HTERT RPE-1 (cell line): Measurements from ENCODE around the gene WNK2.

ENCODE experiments used
- in situ Hi-C: fragments of 300-500 bp; cut with MboI; formaldehyde crosslinking; loops from 4 replicates; pipeline ENCODE4 v1.14.3; 2020; ENCODE audit warnings: low sequenced_read_pairs

WNK2 gene

DNA sequence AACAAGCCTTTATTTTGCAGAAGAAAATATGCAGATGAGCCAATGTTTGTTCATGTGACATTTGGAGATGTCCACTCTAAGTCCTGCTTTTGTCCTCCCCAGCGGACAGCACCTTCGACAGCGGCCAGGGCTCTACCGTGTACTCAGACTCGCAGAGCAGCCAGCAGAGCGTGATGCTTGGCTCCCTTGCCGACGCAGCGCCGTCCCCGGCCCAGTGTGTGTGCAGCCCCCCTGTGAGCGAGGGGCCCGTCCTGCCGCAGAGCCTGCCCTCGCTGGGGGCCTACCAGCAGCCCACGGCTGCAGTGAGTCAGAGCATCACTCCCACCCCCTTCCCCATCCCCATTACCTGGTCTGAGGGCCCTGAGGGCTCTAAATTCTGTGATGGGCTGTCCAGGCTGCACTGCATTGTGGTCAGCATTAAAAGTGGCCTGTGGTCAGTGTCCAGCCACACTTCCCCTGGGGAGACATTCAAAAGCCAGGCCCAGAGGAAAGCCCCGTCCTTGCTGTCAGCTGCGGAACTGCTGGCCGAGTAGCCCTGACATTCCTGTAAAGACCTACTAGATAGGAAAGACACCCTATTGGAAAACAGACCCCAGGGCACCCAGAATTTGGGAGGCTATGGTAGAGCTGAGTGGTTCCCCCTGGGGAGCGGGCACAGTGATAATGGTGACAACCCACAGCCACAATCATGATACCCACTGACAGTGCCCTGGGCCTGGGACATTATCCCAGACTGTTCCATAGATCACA, 69.0 kb downstream of the WNK2 start:
- in situ Hi-C loops: no loop called here

DNA sequence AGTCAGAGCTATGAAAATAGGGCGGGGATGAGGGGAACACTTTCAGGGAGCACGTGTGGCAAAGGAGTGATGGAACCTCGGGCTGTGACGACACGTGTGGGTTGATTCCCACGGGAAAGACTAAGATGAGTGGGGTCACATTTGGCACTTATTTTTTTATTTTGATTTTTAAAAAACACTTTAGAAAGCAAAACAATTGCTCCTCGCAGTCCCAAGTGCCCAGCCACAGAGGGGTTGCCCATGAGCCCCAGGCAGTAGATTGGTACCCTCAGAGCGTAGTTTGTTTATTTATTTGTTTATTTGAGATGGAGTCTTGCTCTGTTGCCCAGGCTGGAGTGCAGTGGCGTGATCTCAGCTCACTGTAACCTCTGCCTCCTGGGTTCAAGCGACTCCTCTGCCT, 69.7 kb downstream of the WNK2 start:
- in situ Hi-C loops: no loop called here

DNA sequence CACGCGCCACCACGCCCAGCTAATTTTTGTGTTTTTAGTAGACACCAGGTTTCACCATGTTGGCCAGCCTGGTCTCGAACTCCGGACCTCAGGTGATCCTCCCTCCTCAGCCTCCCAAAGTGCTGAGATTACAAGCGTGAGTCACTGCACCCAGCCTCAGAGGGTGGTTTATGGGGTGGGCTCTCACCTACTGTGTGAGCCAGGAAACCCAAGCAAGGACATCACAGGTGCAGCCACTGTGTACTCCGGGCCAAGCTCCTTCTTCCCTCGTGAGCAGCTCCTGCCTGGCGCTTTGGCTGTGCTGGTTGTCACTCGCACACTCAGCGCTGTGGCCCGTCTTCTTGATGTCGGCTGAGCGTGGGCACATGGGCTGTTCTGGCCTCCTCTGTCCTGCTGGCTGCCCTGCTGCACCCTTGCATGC, 70.1 kb downstream of the WNK2 start:
- in situ Hi-C loops: no loop called here

DNA sequence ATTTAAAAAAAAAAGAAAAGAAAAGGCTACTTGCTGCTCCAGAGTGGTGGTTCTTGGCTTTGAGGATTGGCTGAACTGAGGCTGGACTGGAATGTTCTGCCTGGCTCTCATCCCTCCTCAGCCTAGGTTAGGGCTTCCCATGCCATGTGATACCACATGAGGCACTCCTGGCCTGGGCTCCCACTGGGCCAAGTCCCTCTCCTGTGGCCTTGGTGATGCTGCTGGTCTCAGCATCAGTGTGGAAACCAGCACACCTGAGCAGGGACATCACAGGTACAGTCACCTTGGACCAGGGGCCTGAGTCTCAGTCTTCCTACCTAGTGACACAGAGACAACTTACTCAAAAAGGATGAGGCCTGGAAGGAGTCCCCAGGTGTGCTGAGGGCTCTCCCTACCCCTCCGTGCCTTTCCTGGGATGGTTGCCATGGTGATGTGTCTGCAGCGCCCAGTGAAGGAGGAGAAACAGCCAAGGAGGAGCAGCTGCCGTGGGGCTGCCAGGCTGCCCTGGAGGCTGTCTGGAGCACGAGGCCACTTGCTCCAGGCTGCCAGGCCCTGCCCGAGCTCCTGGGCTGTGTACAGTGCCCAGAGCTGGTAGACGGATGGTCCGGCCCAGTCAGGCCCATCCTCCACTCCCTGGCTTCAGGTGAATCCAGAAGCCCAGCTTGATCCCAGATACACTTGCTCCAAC, 71.0 kb downstream of the WNK2 start:
- in situ Hi-C loops: no loop called here

DNA sequence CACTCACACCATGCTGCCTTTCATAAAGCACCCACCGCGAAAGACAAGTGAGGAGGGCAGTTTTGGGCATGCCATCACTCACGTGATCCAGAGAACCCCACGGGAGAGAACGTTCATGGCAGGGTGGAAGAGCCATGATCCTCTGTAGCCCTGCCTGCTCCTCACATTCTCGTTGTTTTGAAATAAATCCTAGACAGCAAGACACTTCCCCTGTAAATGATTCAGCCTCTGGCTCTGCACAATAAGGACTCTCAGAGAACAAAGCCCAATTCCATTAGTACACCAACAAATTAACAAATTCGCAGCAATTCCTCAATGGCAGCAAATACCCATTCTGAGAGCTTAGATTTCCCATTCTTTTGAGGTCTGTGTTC, 71.5 kb downstream of the WNK2 start:
- in situ Hi-C loops: no loop called here

DNA sequence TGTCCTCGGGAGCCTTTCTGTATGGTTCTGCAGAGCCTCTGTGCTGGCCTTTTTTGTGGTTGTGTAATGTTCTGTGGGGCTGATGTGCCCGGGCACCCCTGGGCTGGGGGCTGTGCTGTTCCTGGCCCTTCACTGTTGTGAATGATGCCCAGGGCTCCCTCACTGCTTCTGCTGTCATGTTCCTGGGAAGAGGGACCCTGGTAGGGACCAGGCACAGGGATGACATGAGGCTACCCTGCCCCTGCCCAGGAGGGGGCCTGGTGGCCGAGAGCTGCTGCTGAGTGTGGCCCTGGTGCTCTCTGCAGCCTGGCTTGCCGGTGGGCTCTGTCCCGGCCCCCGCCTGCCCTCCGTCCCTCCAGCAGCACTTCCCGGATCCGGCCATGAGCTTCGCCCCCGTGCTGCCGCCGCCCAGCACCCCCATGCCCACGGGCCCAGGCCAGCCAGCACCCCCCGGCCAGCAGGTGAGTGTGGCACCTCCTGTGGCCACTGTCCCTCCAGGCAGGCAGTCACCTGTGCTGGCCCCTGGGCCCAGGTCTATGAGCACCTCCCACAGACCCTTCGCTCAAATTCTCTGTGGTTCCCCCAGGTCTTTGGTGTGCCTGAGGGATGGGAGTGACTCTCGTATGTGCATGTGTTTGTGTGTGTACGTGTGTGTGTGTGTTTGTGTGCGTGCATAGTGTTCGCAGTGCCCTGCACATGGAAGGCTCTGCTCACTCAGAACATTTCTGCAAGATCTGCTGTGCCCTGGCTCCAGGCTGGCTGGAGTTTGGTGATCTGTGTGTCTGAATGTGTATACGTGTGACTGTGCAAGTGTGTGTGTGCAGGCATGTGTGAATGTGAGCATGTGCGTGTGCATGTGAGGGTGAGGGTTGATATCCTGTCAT, 72.3 kb downstream of the WNK2 start:
- in situ Hi-C loops: no loop called here

DNA sequence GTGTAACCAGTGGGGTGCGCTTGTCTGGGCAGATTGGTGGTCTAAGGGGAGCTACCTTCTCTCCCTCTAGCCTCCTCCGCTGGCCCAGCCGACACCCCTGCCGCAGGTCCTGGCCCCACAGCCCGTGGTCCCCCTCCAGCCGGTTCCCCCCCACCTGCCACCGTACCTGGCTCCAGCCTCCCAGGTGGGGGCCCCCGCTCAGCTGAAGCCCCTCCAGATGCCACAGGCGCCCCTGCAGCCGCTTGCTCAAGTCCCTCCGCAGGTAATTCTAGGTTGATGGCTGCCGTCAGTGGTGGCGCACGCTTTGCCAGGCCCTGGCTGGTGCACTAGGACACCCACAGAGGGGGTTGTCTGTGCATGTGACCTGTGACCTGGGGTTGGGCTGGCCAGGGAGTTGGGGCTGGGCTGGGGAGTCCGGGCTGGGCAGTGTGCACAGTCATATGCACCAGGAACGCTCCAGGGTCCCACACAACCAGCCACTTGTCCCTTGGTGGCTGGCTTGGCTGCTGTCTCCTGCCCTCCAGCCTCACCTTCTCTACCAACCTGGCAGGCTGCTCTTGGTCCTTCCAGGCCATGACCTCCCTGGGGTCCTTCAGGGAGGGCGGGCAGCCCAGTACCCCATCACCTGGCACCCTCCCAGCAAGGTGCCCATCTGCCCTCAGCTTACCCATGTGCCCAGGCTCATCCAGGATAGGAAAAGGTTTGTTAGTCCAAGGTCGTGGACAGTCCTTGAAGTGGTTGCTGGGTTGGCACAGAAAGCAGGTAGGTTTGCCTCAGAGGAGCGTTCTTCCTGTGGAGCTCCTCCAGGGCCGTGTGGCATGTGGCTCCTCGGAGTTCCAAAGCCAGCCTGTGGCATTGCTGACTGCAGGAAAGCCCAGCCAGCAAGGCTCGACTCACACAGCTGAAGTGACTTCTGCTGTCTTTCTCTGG, 73.2 kb downstream of the WNK2 start:
- in situ Hi-C loops: no loop called here

DNA sequence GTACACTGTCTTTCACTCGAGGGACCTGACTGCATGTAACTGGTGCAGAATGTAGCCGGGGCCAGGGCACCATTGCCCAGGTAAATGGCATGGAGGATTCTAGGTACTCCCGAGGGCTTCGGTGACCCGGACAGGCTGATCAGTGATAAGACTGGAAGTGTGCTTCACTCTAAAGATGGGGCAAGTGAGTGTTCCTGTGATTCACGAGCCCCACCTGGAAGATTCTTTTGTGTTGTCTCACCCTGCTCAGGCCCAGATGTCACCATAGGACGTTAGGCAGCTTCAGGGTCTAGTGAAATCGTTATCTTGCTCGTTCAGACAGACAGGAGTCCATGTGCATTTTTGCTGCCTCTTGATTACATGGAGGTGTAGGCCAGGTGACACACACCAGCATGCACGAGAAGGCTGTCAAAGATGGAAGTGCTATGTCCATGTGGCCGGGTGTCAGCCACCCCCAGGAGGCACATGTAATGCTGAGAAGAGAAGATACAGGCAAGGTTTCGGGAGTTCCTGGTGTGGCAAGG, 73.9 kb downstream of the WNK2 start:
- in situ Hi-C loops: no loop called here

DNA sequence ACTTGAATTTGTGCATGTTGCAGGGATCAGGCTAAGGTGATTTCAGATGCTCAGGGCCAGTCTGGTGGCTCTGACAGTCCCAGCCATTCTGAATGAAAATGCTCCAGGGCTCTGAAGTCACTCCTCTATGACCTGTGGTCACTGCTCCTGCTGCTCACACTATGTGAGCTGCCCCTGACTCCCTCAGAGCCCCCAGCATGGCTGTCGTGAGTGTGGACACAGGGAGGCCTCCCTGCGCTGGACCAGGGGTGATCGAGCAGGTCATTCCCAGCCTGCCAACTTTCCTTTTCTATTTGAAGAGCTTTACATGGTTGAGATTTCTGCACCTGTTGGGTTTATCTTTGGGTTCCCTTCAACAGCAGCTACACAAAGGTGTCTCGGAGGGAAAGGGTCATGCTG, 74.5 kb downstream of the WNK2 start:
- in situ Hi-C loops: no loop called here

DNA sequence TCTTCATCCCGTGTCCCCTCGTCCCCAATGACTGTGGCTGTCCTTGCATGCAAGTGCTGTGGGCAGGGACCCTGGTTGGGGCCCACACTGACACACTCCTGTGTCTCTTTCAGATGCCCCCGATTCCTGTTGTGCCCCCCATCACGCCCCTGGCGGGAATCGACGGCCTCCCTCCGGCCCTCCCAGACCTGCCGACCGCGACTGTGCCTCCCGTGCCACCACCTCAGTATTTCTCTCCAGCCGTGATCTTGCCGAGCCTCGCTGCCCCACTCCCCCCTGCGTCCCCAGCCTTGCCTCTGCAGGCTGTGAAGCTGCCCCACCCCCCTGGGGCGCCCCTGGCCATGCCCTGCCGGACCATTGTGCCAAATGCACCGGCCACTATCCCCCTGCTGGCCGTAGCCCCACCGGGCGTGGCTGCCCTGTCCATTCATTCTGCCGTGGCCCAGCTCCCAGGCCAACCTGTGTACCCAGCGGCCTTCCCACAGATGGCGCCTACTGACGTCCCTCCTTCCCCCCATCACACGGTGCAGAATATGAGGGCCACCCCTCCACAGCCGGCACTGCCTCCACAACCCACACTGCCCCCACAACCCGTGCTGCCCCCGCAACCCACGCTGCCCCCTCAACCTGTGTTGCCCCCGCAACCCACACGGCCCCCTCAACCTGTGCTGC, 75.0 kb downstream of the WNK2 start:
- in situ Hi-C loops: no loop called here

DNA sequence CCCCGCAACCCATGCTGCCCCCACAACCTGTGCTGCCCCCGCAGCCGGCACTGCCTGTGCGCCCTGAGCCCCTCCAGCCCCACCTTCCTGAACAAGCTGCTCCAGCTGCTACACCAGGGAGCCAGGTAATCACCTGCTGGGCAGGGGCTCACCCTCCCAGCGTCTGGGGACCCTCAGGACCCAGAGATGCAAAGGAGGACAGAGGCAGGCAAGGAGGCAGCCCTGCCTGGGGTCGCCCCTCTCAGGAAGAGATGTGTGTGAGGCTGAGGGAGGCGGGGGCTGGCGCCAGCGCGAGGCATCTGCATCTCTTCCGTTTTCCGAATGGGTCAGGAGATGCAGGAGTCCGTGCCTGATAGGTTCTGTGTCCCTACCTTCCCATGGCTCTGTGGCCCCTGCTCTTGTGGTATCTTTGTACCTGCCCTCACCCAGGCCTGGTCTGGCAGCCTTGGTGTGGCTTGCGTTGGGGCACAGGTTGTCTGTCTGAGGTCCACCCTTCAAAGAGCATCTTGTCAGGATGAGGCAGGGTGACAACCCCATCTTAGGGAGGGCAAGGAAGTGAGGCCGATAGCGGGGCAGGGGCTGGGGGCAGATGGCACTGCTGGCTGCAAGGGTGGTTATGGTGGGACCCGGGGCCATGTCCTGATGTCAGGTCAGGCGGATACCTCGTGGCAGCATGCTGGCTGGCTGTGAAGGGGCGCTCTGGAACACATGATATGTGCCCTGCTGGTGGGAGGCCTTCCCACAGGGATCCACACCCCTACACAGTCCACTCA, 75.7 kb downstream of the WNK2 start:
- in situ Hi-C loops: no loop called here

DNA sequence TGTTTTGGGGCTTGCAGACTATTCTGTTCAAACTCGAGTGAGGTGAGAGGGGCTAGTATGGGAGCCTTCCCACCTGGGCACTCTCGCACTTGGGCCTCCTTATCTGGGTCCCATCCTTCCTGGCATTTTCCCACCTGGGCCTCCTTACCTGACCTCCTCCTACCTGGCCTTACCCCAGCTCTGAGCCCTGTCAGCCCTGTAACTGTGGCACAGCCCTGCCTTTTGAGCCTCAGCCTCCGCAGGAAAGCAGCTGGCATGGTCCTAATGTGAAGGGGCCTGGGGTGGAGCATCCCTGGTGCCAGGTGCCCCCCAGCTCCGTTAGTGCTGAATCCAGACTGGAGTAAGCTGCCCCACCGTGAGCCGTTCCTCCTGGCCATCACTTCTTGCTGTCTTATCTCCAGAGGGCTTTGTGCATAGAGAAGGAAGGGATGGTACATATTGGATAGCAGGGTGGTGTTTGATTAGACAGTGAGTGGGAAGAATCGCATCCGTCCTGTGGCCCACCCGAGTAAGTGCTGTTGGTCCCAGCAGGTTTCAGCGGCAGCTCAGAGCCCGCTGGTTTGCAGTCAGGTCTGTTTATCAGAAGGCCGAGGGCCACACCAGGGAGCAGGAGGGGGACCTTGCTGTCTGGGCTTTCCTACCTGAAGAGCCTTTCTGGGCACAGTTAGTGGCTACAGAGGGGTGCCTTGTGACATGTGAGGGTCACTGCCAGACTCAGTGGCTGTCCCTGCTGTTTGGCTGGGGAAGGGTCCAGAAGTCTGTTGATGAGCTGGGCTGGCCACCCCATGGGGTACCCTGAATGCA, 76.5 kb downstream of the WNK2 start:
- in situ Hi-C loops: no loop called here

DNA sequence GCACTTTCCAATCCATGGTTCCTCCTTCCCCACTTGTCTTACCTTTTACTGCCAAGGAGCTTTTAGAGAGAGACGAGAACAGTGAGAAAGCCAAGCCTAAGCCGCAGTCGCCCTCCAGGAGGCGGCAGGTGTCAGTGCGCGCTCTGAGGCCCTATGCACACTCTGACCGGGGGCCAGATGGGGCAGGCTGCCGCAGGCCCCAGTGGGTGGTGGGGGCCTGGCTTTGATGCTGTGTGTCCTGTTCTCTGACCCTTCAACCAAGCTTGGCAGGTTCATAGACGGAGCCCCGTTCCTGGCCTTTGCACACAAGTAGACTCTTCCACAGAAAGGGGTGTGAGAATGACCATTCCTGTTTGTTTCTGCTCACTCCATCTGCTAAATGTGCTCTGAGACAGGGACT, 77.3 kb downstream of the WNK2 start:
- in situ Hi-C loops: no loop called here

DNA sequence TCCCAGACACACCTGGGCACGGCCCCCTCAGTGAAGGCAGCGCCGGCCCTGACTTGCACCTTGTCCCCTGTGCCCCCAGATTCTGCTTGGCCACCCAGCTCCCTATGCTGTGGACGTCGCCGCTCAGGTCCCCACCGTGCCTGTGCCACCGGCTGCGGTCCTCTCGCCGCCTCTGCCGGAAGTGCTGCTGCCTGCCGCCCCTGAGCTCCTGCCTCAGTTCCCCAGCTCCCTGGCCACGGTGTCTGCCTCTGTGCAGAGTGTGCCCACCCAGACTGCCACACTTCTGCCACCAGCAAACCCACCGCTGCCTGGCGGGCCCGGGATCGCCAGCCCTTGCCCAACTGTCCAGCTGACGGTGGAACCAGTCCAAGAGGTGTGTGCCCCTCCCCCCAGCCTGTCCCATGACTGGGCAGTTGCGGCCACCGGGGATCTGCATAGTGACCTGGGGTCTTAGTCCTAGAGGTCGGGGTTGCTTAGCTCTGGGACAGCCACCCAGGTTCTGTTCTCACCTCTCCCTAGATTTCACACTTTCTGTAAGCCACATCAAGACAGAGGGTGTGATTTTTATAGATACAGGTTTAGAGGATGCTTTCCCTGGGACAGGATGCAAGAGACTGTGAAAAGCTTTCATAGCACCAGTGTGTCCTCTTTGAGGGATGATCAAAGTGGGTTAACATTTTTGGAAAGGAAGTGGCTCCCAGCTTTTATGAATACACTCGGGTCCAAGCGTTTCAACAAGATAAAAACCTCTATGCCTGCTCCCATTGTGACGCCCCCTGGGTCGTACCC, 78.0 kb downstream of the WNK2 start:
- in situ Hi-C loops: no loop called here

DNA sequence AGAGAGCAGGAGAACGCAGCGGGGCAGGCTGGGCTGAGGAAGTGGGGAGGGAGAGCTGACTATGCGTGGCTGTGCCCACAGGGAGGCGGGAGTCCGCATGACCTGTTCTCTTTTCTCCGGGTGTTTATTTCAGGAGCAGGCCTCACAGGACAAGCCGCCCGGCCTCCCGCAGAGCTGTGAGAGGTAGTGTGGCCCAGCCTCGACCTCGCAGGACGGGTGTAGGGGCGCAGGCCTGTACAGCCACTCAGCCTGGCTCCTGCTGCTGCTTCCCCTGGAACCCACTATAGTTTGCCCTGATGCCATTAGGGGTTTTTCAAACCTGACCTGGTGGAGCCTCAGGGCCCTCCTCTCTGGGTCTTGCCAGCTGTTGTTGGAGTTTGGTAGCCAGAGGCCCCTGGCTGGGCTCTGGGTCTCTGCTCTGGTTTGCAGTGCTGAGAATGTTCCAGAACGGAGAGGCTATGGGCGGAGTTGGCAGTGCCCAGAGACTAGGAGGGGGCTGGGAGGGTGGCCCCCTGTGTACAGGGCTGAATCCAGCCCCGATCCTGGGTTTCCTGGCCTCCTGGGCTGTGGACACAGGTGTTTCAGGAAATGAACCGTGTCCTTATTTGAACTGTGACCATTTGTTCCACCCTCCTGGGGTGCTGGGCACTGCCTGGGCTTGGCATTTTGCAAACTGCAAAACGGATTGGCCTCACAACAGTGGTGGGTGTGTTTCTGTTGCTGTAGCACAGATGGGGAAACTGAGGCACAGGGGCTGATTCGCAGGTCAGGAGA, 78.8 kb downstream of the WNK2 start:
- in situ Hi-C loops: no loop called here

DNA sequence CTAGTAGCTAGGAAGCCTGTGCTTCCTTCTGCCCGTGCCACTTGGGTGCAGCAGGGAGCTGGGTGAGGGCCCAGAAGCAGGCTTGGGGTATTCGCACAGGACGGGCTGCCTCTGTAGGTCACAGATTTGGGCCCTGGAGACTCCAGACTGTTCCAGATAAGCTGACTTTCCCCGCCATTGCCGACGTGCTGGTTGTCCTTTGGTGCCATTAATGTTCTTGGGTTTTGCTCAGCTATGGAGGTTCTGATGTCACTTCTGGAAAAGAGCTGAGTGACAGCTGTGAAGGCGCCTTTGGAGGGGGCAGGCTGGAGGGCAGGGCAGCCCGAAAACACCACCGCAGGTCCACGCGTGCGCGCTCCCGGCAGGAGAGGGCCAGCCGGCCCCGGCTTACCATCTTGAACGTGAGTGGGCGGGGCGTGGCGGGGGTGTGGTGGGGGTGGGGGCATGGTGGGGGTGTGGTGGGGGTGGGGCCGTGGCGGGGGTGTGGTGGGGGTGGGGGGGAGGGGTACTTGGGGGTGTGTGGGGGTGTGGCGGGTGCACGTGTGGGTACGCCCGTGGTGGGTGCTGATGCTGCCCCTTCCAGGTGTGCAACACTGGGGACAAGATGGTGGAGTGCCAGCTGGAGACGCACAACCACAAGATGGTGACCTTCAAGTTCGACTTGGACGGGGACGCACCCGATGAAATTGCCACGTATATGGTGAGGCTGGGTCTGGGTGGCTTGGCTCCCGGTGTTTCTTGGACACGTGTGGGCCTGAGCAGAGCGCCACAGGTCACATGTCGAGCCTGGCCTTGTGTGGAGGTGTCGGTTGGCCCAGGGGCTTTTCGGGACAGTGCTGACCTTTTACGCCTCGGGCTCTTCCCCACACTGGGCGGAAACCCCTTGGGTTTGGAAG, 79.6 kb downstream of the WNK2 start:
- in situ Hi-C loops: no loop called here
